T1000 (cell line): ENCODE results near the gene CDK14.
"Not testable (repeated sequence)": the region's sequence is repeated elsewhere in the genome, so short reads cannot be mapped to it uniquely, and the experiment has no call there.

Experiments used
- DNase-seq: peaks from one replicate; lab custom pipeline; 2025; ENCODE audit warnings: mixed read lengths; lab: John Stamatoyannopoulos, UW

Gene CDK14

DNA sequence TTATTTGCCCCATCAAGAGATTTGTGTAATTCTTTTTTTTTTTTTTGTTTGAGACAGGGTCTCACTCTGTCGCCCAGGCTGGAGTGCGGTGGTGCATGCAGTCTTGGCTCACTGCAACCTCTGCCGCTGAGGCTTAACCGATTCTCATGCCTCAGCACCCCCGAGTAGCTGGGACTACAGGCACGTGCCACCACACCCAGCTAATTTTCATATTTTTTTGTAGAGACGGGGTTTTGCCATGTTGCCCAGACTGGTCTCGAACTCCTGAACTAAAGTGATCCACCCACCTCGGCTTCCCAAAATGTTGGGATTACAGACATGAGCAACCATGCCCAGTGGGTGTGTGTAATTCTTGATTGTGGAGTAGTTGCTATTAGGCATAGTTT, 161.4 kb downstream of the CDK14 start:
- not testable (repeated sequence) for DNase-seq

DNA sequence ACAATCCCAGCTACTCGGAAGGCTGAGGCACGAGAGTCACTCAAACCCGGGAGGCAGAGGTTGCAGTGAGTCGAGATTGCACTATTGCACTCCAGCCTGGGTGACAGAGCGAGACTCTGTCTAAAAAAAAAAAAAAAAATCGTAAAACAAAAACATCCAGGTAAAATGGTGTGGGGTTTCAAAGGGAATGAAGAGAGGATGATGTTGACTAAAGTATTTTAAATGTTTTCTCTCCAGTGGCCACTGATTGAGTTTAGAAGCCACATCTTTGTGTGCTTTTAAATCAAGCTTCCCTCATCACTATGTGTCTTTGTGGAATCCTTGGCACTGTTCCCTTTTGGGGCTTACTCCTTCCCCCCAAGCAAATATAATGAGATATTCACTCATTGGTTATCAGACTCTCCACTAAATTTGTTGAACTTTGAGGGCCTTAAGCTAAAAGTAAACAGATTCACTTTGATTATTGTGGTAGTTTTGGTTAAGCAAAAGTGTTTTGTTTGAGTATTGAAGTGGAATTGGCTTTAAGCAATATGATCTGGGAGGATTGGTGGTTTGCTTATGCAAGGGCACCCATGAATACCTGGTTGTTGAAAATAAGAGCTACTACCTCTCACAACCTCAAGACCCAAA, 162.9 kb downstream of the CDK14 start:
- no peak for DNase-seq

DNA sequence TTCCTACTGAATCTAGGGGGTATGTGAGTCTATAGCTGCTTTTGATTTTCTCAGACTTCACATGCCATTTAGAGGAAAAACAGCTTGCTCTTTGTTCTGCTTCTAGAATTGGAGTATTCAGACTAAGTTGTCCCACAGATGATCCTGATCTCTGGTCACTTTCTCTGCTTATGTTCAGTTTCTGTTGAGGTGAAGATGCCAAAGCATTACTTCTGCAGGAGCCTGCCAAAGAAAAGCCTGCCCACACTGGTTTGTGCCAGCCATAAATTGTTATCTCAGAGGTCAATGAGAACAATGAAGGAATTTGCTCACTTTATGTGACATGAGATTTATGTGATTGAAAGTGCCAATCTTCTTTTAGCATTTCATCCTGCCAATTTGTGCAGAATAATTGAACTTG, 163.6 kb downstream of the CDK14 start:
- no peak for DNase-seq

DNA sequence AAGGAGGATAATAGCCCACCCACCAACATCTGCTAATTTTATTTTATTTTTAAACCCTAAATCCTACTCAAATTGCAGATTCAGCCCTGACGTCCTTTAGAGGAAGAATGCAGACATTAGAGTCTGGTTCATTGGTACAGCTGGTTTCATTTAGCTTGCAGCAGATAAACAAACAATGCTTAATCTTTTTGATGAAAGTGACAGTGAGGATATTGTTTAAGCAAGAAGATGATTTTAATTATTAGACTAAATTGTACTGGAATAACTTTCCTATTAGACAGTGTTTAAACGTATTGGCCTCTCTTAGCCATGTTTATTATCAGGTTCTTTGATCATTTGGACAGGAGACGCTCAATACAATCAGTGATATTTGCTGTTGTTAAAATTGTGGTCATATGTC, 164.8 kb downstream of the CDK14 start:
- no peak for DNase-seq

DNA sequence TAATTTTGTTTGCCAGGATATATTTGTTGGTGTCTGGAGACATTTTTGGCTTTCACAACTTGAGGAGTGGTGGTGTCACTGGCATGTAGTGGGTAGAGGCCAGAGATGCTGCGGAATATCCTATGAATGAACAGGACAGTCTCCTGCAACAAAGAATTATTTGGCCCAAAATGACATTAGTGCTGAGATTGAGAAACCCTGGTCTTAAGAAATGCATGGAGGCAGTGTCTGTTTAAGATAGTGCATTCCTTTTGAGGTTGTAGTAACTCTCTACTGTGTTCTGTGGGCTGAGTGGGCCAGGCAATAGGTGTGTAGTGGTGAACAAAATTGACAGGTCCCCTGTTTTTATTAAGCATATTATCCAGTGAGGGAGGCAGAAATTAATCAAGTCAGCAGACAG, 165.5 kb downstream of the CDK14 start:
- DNase-seq: no peak

DNA sequence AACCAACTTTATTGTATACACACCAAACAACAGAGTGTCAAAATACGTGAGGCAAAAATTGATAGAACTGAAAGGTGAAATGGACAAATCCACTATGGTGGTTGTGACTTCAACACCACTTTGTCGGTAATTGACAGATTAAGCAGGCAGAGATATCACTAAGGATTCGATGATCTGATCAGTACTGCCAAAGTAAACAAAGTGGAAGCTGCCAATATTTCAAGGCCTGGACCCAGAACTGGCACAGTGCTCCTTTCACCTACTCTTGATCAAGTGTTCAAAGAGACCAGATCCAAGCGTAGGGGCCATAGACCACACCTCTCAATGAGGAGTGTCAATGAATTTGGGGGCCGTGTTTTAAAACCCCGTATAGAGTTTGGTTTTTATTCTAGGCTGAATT, 167.0 kb downstream of the CDK14 start:
- no peak for DNase-seq

DNA sequence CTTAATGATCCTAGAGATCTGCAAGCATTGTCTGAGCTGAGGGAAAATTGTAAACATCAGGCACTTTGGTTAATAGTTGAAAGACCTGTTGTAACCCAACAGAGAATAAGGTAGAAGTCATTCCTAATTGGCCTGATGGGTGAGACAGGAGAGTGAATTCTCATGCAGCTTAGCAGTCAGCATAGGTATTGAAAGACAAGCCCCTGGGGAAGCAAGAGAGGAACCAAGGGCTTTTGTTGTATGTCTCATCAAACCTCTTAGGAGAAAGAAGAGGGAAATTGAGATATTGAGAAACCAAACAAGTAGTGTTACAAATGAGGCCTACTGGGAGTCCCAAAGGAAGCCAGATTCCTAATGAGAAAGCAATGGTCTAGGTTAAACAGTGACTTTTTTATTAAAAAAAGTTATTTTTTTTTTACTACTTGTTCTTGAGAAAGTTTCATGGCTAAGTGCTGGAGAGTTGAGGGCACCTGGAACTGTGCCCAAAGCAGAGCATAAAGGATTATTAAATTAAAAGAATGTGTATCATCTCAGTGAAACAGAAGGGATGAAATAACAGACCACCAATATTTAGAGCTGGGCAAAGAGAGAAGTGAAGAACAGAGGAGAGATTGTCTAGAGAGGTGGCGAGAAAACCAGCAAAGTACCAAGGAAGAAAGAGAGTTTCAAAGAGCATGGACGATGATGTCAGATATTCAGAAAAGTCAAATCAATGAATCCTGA, 168.9 kb downstream of the CDK14 start:
- DNase-seq: no peak

DNA sequence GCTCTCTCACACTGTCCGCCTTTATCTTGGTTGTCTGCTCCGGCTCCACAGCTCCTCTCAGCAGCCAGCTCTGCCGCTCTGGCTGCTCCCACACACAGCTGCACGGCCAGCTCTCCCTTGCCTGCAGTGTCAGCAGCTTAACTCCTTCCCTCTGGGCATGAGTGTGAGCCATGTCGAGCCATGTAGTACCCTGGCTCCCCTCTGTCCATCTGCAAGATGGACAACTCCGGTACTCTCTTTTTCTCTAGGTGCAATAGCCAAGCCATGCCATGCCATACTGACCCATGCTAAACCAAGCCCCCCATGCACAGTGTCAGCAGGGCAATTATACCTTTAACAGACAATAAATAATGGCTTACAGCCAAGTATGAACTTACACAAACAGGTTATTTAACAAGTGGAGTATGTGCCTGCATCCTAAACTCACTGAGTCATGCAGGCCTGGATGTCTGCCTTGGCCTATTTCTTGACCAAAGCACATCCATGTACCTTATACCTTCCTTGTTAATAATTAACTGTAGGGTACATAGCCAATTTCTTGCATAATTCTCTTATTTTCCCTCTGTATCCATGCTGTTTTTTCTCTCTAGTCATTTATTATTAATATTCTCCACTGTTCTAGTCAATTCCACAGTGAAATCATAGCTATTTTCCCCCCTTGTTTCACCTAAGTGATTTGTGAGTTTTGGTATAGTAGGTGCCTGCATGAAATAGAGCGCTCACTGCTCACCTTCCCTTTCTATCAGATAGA, 170.9 kb downstream of the CDK14 start:
- no peak for DNase-seq

DNA sequence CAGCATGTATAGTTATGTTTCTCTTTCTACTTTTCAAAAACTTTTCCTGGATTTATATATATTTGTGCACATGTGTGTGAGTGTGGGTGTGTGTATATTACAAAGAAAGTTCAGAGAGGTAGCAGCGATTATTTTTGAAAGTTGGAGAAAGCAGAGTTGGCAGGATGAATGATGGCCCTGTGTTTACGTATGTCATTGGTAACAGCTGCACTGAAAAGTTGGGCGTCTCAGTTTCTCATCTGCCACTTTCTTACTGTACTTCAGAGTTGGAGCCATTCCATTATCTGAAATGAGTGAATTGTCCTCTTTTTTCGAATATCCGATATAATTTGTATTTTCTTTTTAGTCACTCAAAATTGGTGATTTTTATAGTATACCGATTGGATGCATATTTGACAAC, 172.2 kb downstream of the CDK14 start:
- DNase-seq: no peak

DNA sequence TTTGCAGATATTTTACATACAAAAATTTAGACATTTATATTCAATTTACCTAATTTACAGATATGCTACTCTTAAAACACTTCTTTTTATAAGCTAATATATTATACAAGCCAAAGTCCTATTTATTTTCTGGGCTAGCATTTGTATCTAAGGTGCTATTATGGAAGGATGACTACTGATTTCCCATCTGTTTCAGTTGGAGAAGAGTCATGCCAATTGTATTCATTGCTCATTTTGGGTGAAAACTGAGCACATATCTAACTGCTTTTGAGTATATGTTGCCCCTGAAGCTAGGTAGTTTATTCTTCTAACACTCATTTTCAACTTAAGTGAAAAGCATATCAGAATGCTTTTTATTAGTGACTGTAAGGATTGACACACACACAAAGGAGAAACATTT, 172.9 kb downstream of the CDK14 start:
- DNase-seq: no peak

DNA sequence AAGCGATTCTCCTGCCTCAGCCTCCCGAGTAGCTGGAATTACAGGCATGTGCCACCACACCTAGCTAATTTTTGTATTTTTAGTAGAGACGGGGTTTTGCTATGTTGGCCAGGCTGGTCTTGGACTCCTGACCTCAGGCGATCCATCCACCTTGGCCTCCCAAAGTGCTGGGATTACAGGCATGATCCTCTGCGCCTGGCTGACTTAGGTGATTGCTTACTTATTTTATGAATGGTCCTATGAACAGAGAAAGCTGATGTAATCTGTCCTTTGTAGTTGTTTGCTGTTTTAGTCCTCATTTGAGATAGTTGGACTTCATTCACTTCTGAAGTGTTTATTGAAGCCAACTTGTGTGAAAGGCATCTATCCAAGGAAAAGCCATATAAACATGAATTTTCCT, 173.4 kb downstream of the CDK14 start:
- DNase-seq: not testable (repeated sequence)

DNA sequence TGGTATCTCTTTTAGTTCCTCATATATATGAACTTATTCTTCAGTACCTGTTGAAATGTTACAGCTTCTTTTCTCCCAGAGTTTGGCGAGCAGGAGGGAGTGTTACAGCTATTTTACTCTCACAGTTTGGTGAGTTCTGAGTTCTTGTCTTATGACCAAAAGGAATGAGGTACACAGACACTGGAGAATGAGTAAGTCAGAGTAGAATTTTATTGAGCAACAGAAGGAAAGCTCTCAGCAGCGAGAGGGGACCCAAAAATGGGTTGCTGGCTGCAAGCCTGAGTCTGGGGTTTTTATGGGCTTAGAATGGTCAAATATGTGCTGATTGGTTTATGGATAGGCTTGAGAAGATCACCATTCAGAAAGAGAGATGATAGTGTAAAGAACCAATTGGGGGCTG, 175.2 kb downstream of the CDK14 start:
- no peak for DNase-seq

DNA sequence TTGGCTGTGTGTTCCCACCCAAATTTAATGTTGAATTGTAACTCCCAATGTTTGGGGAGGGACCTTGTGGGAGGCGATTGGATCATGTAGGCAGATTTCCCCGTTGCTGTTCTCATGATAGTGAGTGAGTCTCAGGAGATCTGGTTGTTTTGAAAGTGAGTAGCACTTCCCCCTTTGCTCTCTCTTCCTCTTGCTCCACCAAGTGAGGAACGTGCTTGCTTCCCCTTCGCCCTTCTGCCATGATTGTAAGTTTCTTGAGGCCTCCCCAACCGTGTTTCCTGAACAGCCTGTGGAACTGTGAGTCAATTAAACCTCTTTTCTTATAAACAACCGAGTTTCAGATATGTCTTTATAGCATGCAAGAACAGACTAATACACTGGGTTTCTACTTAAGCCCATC, 176.3 kb downstream of the CDK14 start:
- DNase-seq: no peak

DNA sequence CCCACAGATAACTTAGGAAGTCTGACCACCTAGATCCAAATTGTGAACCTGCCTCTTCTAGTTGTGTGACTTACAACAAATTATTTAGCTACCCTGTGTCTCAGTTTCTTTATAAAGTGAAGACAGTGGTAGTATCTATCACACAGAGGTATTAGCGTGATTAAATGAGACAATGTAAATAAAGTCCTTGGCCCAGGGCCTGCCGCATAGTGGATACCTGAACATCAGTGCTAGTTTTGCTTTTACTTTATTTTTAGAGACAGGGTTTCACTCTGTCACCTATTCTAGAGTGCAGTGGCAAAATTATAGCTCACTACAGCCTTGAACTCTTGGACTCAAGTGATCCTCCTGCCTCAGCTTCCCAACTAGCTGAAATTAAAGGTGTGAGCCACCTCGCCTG, 177.1 kb downstream of the CDK14 start:
- no peak for DNase-seq

DNA sequence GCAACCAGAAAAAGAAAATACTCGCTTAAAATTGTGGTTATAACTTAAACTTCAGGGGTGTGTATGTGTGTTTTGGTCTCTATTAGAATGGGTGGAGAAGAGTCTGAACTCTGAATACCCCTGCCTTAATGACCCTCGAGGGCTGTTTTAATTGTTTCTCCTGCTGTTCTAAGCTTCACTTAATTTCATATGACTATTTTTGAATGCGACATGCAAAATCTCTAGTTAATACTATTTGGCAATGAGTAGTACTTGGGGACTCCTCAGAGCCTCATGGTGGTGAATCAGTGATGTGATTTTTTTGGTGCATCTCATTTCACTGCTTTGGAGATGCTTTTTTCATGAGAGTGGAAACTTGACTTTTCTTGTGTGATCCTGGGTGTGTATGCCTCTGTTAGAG, 178.6 kb downstream of the CDK14 start:
- DNase-seq: no peak

DNA sequence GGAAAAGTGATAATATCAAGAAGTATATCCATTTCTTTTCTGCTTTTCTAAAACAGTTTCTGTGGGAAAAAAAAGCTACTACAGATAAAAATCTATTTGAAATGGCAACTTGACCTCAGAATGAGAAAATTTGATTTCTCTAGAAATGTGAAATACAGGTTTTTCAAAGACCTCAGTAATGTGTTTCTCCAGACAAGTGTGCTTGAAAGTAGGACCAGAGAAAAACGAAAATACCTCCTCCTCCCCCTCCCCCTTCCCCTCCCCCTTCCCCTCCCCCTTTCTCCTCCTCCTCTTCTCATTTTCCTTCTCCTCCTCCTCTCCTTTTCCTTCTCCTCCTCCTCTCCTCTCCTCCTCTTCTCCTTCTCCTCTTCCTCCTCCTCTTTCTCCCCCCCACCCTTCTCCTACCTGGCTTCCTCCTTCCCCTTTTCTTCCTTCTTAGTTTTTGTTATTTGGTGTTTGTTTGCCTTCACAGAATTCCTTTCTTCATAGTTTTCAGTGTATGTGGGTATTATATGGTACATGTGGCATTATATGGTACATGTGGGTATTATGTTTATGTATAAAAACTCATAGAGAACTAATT, 179.4 kb downstream of the CDK14 start:
- DNase-seq: no peak

DNA sequence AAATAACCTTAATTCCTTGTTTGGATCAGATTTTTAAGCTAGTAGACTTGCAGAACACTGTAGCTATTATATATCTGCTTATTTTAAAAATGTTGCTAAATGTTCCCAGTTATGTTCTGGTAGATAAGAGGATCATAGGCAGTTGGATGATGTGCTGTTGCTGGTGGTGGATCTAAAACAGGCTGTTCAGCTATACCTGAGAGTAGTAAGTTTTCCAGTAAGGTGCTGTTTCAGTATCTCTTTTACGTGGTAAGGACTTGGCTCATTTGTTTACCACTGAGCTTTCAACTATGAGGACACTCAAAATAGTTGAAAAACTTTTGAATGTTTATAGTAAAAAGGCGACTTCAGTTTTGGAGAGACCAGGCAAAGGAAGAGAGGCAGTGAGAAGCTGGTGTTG, 180.9 kb downstream of the CDK14 start:
- DNase-seq: no peak

DNA sequence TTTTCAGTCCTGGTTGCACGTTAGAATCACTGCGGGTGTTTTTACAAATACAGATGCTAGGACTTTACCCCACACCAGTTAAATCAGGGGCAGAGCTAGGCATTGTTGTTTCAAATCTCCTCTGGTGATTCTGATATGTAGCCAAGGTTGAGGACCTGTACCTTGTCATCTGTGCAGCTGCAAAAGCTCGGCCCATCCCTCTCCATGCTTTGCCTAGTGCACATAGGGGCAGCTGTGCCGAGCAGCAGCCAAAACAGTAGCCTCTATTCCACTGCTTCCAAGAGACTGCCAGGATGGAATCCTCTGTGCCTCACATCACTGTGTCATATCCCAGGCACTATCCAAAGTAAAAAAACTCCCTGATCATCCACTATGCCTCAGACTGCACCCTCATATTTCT, 181.3 kb downstream of the CDK14 start:
- DNase-seq: no peak

DNA sequence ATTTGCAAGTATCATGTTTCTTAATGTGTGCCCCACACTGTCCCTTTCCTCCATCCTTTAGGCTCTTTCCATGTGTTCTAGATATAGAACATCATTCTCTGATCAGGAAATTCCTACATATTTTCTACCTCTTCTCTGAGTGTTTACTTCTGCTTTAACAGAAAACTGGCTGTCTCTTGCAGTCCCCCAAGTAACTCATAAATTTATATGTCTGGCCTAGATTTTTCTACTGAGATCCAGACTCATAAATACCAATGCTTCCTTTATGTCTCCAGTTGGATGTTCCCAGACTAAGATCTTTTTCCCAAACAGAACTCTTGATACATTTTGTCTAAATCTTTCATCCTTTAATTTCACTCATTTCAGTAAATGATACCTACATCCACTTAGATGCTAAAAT, 181.8 kb downstream of the CDK14 start:
- DNase-seq: no peak

DNA sequence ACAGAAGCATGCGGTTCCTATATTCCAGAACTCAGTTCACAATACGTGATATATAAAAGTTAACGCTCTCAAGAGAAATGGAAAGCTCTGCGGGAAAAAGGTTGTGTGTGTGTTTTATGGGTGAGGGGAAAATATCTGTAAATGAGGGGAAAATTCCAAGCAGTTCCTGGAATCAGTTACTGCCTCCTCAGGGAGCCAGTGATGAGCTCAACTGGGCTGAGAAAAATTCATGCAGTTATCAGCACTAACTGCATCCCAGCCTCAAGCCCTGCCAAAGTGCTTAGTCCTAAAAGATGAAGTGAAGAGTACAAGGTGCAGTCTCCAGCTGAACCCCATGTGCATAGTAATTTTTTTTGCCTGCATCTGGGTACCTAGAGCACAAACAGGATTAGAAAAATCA, 191.9 kb downstream of the CDK14 start:
- DNase-seq: no peak

DNA sequence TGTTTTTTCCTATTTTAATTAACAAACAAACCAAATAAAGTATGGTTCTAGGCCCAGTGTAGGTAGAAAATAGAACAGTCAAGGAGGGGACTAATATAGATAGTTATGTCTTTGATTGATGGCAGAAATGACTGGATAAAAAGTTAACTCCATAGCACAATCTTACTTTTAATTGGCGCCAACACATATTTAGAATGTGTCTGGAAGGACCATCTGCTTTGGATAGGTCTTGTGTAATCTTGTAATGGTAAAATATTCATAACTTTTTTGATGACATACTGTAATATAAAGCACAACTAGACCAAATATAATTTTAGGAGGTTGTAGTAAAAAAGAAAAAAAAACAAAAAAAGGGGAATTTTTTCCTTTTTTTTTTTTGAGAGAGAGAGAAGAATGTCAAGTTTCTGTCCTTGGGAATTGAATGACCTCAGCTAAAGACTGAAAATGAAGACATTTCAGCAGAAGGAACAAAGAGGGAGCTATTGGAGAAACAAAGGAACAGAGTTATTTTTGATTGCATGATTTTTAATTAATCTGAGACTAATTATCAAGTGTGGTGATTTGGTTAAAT, 193.7 kb downstream of the CDK14 start:
- no peak for DNase-seq

DNA sequence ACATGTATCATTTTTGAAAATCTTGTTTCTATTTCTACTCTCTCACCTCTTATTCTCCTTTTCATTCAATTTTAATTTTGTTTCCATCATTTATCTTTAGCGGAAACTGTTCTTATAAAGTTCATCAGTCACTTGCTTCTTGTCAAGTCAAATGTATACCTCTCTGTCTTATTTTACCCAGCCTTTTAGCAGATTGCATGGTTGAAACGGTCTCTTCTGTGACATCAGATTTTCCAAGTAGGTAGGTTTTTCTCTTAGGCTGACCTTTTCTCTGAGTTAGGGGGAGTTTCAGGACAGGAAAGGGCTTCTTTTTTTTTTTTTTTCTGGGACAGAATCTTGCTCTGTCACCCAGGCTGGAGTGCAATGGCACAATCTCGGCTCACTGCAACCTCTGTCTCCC, 195.5 kb downstream of the CDK14 start:
- DNase-seq: no peak

DNA sequence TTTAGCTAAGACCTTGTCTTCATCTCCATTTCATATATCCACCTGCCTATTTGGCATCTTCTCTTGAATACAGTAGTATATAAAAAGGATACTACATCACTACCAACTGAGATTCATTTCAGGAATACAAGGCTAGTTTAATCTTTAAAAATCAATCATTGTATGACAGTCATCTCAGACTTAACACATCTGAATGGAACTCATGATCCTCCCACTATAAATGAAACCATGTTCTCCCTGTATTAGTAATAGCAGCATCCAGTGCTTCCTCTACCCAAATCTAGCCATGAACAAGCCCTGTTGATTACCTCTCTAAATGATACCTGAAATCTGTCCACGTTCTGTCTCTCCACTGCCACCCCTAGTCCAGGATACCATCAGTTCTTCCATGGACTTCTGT, 196.2 kb downstream of the CDK14 start:
- no peak for DNase-seq
